ENCODE measurements around the gene TTC29.
"Not testable (repeated sequence)": the region's sequence is repeated elsewhere in the genome, so short reads cannot be mapped to it uniquely, and the experiment has no call there.

The TTC29 gene

DNA sequence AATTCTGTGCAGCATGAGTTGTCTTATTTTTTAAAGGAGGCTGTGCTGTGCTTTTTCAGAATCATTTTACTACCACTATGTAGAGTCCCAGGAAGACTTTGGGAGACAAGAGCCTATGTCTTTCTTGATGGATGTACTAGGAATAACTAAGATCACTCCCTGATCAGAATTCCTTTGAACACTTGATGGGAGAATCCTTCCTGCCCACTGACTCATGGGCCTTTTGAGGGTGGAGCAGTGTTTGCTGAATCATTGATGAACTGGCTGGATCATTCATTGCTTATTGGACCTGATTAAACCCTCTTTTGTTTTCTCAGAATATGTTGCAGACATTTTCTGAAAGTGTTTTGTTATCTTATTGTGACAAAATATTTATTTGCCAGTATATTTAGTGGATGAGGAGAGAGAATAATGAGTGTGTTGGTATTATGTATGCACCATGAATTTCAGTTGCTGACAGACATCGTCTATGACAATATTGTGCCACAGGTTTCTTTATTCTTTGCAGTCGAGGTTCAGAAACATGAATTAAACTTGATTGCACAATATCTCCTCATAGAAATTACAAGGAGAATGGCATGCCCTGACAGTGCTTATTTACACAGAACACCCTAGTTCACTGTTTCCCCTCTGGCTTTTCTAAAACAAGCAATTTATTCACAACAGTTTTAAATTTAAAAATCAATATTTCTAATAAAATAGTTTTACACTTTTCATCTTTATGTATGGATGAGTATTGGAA, 270.7 kb downstream of the TTC29 start:
- no peak for FAIRE-seq

DNA sequence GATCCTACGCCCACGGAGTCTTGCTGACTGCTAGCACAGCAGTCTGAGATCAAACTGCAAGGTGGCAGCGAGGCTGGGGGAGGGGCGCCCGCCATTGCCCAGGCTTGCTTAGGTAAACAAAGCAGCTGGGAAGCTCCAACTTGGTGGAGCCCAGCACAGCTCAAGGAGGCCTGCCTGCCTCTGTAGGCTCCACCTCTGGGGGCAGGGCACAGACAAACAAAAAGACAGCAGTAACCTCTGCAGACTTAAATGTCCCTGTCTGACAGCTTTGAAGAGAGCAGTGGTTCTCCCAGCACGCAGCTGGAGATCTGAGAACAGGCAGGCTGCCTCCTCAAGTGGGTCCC, 281.7 kb downstream of the TTC29 start:
- not testable (repeated sequence) for FAIRE-seq

DNA sequence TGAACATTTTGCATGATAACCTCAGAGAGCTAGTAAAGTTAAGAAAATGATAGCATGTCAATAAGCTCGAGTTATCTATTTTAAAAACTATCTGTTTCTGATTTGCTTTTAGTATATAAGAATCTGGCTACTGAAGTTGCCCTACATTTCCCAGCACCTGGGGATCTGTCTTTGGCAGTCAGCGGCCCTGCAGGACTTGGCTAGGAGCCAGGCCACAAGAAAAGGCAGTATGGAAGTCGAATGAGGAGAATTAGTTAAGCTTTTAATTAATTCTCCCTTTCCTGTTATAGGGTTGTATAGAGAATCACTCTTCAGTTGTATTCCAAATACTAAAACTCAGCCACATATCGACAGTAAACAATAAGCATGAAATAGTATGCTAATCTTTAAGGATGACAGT, 284.3 kb downstream of the TTC29 start:
- FAIRE-seq = no peak
